HepG2 (cell line): ENCODE measurements around the gene HOXA6. TPM values are rescaled to one million over a fixed set of nuclear protein-coding genes. Genes with fewer than 3 reads are reported as not detected.

Experiments
- ATAC-seq: fragments of 200-7000 bp; cut with Tn5 transposase; 3 replicates; pipeline ENCODE4 v1.9.1; 2020; ENCODE audit warnings: mild to moderate bottlenecking, moderate library complexity
- BruUV-seq: library from RNA; stranded (reverse); fragments of 400-500 nt; replicated peaks from 2 replicates; lab custom pipeline; 2021; lab: Mats Ljungman, UMichigan
- CTCF ChIA-PET: fragments of 300-600 bp; formaldehyde crosslinking; extraction: SDS; loops from one replicate; lab custom pipeline; 2021; ENCODE audit warnings: low total read pairs, inconsistent platforms, low intra/inter-chr PET ratio; lab: Yijun Ruan, JAX
- POLR2A ChIA-PET: fragments of 350-600 bp; sonication (Branson Sonifier 250); formaldehyde crosslinking; loops from one replicate; lab custom pipeline; 2020; ENCODE audit warnings: antibody characterized with exemption, inconsistent platforms; lab: Yijun Ruan, JAX
- DNase-seq: peaks from one replicate; pipeline ENCODE4 v3.0.0-alpha.2; 2015; ENCODE audit warnings: low spot score
- FAIRE-seq: peaks from 3 replicates; lab custom pipeline; 2011; peaks lifted over from hg19 to GRCh38; lab: Jason Lieb, UNC
- H2AFZ ChIP-seq: one replicate; pipeline ENCODE4 v1.6.1; 2011; ENCODE audit warnings: low read length, inconsistent platforms
- H3K27ac ChIP-seq: fragments of 300-600 bp; 3 replicates; pipeline ENCODE4 v1.8.0; 2011; ENCODE audit warnings: mixed run types, mild to moderate bottlenecking, mixed read lengths, low read length, inconsistent platforms; ENCODE audit not compliant: insufficient read depth; ENCODE audit errors: extremely low read length
- H3K27me3 ChIP-seq, 2 experiments: fragments of 200-600 bp in 1 of 2; 2 replicates in 1 of 2; 3 replicates in 1 of 2; pipeline versions ENCODE4 v1.6.0 to v1.8.0; 2011; ENCODE audit warnings: low read length in 2 of 2, mild to moderate bottlenecking in 2 of 2, moderate library complexity in 2 of 2, inconsistent platforms in 1 of 2; ENCODE audit not compliant: insufficient read depth in 2 of 2, control insufficient read depth in 1 of 2
- H3K36me3 ChIP-seq, 2 experiments: fragments of 200-600 bp in 1 of 2; replicated peaks in 1 of 2; 2 replicates in 1 of 2; 3 replicates in 1 of 2; pipeline versions ENCODE4 v1.5.1 to v1.8.0; 2011; ENCODE audit warnings: low read length in 2 of 2, inconsistent platforms in 1 of 2; ENCODE audit not compliant: insufficient read depth in 2 of 2, control insufficient read depth in 1 of 2
- H3K4me1 ChIP-seq: 2 replicates; pipeline ENCODE4 v1.5.1; 2012; ENCODE audit warnings: low read length, inconsistent platforms; ENCODE audit not compliant: insufficient read depth
- H3K4me2 ChIP-seq: 2 replicates; pipeline ENCODE4 v1.6.0; 2011; ENCODE audit warnings: low read depth, low read length, inconsistent platforms
- H3K4me3 ChIP-seq, 3 experiments: fragments of 200-600 bp in 1 of 3; sonication (generic), shearing (Covaris generic) in 1 of 3; replicated peaks in 1 of 3; 2 replicates each; pipeline ENCODE4 v1.5.1; 2011 to 2016; ENCODE audit warnings: low read length in 3 of 3, inconsistent platforms in 2 of 3, low read depth in 2 of 3, mild to moderate bottlenecking in 2 of 3, control low read depth in 1 of 3, mixed read lengths in 1 of 3; ENCODE audit not compliant: insufficient read depth in 1 of 3
- H3K79me2 ChIP-seq: one replicate; pipeline ENCODE4 v1.6.1; 2011; ENCODE audit warnings: low read length, inconsistent platforms; ENCODE audit not compliant: insufficient read depth
- H3K9ac ChIP-seq: 2 replicates; pipeline ENCODE4 v1.6.0; 2011; ENCODE audit warnings: mild to moderate bottlenecking, low read depth, low read length, inconsistent platforms; ENCODE audit not compliant: insufficient read depth
- H3K9me3 ChIP-seq: 2 replicates; pipeline ENCODE4 v1.5.1; 2012; ENCODE audit warnings: mild to moderate bottlenecking, low read length
- H4K20me1 ChIP-seq: 2 replicates; pipeline ENCODE4 v1.6.0; 2011; ENCODE audit warnings: inconsistent platforms, mild to moderate bottlenecking, low read length, moderate library complexity; ENCODE audit not compliant: insufficient read depth
- CBFB ChIP-seq: sonication (generic); formaldehyde crosslinking; IDR thresholded peaks from 2 replicates; pipeline ENCODE4 v1.4.0; 2020; ENCODE audit warnings: missing genetic modification reagents
- EED ChIP-seq: sonication (generic); formaldehyde crosslinking; IDR thresholded peaks from 2 replicates; pipeline ENCODE4 v1.5.0; 2020; ENCODE audit warnings: mild to moderate bottlenecking, missing genetic modification reagents
- MEIS2 ChIP-seq: sonication (generic); formaldehyde crosslinking; IDR thresholded peaks from 2 replicates; pipeline ENCODE4 v1.9.0; 2021; ENCODE audit warnings: mild to moderate bottlenecking, missing genetic modification reagents
- RELA ChIP-seq: sonication (generic); formaldehyde crosslinking; IDR thresholded peaks from 2 replicates; pipeline ENCODE4 v1.4.0; 2020; ENCODE audit warnings: missing genetic modification reagents
- ZBTB25 ChIP-seq: IDR thresholded peaks from 2 replicates; pipeline ENCODE4 v1.6.1; 2018; ENCODE audit warnings: missing genetic modification reagents
- ZFX ChIP-seq: sonication (generic); formaldehyde crosslinking; IDR thresholded peaks from 2 replicates; pipeline ENCODE4 v1.4.0; 2020; ENCODE audit warnings: mild to moderate bottlenecking, low read depth, missing genetic modification reagents, moderate library complexity
- WGBS: methylation state at CpG from one replicate; pipeline ENCODE4 v1.1.6; 2017; ENCODE audit warnings: low lambda C conversion rate; 5-methylcytosine and 5-hydroxymethylcytosine counted together
- in situ Hi-C: cut with HindIII; loops from 2 replicates; pipeline ENCODE4 v1.10.0; 2017; ENCODE audit warnings: low pct_unique_long_range_greater_than_20kb; ENCODE audit not compliant: extremely low pct_ligation_motif_present
- intact Hi-C: fragments of 100-400 bp; cut with micrococcal nuclease; formaldehyde crosslinking; loops from one replicate; pipeline ENCODE4 v1.10.0; 2022; ENCODE audit not compliant: unreplicated experiment
- polyA plus RNA-seq, 8 experiments: library from polyadenylated mRNA; depleted of rRNA in 3 of 8; stranded (reverse) in 7 of 8; unstranded in 1 of 8; fragments of >200 nt; fragmentation: Illumina TruSeq in 4 of 8; extraction: Trizol in 4 of 8; gene quantifications; 2 replicates each; pipeline versions ENCODE4 v1.2.1 to v1.2.3, GENCODE V29; 2011 to 2016; ENCODE audit warnings: low read depth in 4 of 8, missing spikeins in 1 of 8, mixed read lengths in 1 of 8; ENCODE audit not compliant: insufficient read depth in 1 of 8
- total RNA-seq, 5 experiments: library from RNA; depleted of rRNA; stranded (reverse); fragments of >200 nt; fragmentation: Illumina TruSeq; extraction: Trizol; gene quantifications; 2 replicates each; pipeline ENCODE4 v1.2.3, GENCODE V29; 2016; ENCODE audit warnings: low read depth in 1 of 5
- TF ChIP-seq, protein P1 (sequence below): fragments of 450-650 bp; IDR thresholded peaks from 2 replicates; pipeline ENCODE4 v1.6.1; 2017; ENCODE audit warnings: mild to moderate bottlenecking

HOXA6 gene
- total and polyA plus RNA-seq, 2 of the 13 experiments (the other 11 are each of a cell fraction or from before 2014, with no cell fraction given): 1.3 to 1.5 TPM

GRCh38 chr7:27194002-27194352 lies 46.4 kb upstream of the HOXA6 start:
- Histone ChIP-seq H3K9me3 (no peaks in the 10 kb centered on the region), H3K36me3 (no peaks in the 10 kb centered on the region), H3K79me2 (no peaks in the 10 kb centered on the region), H3K4me3 (no peak overlapping the region), H3K4me1 (peaks cover 12% of the 10 kb centered on the region), H3K27me3 (peaks cover 9 to 68% of the 10 kb centered on the region in 2 experiments), H2AFZ (no peak overlapping the region), H3K27ac (no peak overlapping the region), H4K20me1 (peaks cover 1% of the 10 kb centered on the region; the same call in 1 of the 2 replicates), H3K9ac (no peak overlapping the region), H3K4me2 (no peak overlapping the region)
- ChIA-PET CTCF (no interaction called here), POLR2A (no interaction called here)
- DNase-seq (no peak), FAIRE-seq (no peak), ATAC-seq (no peak)
- in situ Hi-C loops (no loop called here), intact Hi-C loops (loop anchor here (10.0 kb wide), 1 partner anchor 411 kb away; no protein-coding TSS in a partner anchor)
- 44% methylated on average over 2 of the region's 2 CpGs for WGBS
- no TSS peak for BruUV-seq
- TF ChIP-seq RELA: no peak

- H3K36me3 ChIP-seq: no peaks in the 10 kb centered on the region
- H2AFZ ChIP-seq: no peak overlapping the region
- H3K4me1 ChIP-seq: peaks cover 12% of the 10 kb centered on the region; the same call in 1 of the 2 replicates
- in situ Hi-C loops (no loop called here), intact Hi-C loops (loop anchor here (10.0 kb wide), 1 partner anchor 411 kb away; no protein-coding TSS in a partner anchor)
- FAIRE-seq (no peak), ATAC-seq (no peak), DNase-seq (no peak)
- no peaks in the 10 kb centered on the region for H3K9me3 ChIP-seq
- no TSS peak for BruUV-seq
- 77% methylated on average over 27 of the region's 29 CpGs for WGBS
- no peaks in the 10 kb centered on the region for H4K20me1 ChIP-seq
- CTCF ChIA-PET: no interaction called here
- no peak overlapping the region for H3K4me2 ChIP-seq
- no peak overlapping the region for H3K4me3 ChIP-seq
- peaks cover 7 to 68% of the 10 kb centered on the region in 2 experiments for H3K27me3 ChIP-seq
- no peak for TF ChIP-seq MEIS2 (CRISPR knock-in tag)
- TF ChIP-seq, protein P1, sequence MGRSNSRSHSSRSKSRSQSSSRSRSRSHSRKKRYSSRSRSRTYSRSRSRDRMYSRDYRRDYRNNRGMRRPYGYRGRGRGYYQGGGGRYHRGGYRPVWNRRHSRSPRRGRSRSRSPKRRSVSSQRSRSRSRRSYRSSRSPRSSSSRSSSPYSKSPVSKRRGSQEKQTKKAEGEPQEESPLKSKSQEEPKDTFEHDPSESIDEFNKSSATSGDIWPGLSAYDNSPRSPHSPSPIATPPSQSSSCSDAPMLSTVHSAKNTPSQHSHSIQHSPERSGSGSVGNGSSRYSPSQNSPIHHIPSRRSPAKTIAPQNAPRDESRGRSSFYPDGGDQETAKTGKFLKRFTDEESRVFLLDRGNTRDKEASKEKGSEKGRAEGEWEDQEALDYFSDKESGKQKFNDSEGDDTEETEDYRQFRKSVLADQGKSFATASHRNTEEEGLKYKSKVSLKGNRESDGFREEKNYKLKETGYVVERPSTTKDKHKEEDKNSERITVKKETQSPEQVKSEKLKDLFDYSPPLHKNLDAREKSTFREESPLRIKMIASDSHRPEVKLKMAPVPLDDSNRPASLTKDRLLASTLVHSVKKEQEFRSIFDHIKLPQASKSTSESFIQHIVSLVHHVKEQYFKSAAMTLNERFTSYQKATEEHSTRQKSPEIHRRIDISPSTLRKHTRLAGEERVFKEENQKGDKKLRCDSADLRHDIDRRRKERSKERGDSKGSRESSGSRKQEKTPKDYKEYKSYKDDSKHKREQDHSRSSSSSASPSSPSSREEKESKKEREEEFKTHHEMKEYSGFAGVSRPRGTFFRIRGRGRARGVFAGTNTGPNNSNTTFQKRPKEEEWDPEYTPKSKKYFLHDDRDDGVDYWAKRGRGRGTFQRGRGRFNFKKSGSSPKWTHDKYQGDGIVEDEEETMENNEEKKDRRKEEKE: no peak
- TF ChIP-seq CBFB (CRISPR knock-in tag): no peak
- TF ChIP-seq ZBTB25: no peak
- TF ChIP-seq ZFX (CRISPR knock-in tag): no peak
- TF ChIP-seq EED (CRISPR knock-in tag): no peak
- POLR2A ChIA-PET: no interaction called here
- no peak overlapping the region for H3K9ac ChIP-seq
- H3K27ac ChIP-seq: no peak overlapping the region
- H3K79me2 ChIP-seq: no peaks in the 10 kb centered on the region
These were observed 45.9 kb upstream of the HOXA6 start for GRCh38 chr7:27193335-27194001.
